K562 treated with DMSO at 1 percent for 24 hours (cell line): ENCODE measurements around the gene HOATZ. TPM values are rescaled to one million over a fixed set of nuclear protein-coding genes. Genes with fewer than 3 reads are reported as not detected.

Experiments
- total RNA-seq: library from RNA; unstranded; fragments of 300-600 nt; gene quantifications from 2 replicates; pipeline ENCODE4 v1.2.3, GENCODE V29; 2022; ENCODE audit warnings: low read depth; ENCODE audit not compliant: insufficient read depth

Gene HOATZ
- not detected in 2 replicates for total RNA-seq

GRCh38 chr11:111514216-111515031 is at the start of gene HOATZ:
Gene HOATZ, plus strand, starts transcription at chr11:111514778. Its CDS starts 7 bp downstream, at chr11:111514785.

GRCh38 chr11:111512296-111513239 is 2.0 kb upstream of the HOATZ start, which contains the start of gene BTG4:
Gene BTG4, minus strand, starts transcription at chr11:111512386. Its CDS starts 13,610 bp downstream, at chr11:111498776.

GRCh38 chr11:111540114-111540936 is 25.7 kb downstream of the HOATZ start, which contains the start of gene LAYN:
Gene LAYN, plus strand, starts transcription at chr11:111540720. Its CDS starts 124 bp downstream, at chr11:111540844.

Other genes starting within 250 kb of the HOATZ start
- gene POU2AF3, start 216.2 kb upstream of the HOATZ start, total RNA-seq, result not detected in 2 replicates
- gene POU2AF1, start 135.5 kb upstream of the HOATZ start, total RNA-seq, result not detected in 2 replicates
- gene BTG4, start 2.4 kb upstream of the HOATZ start, total RNA-seq, result not detected in 2 replicates
- gene LAYN, start 25.9 kb downstream of the HOATZ start, total RNA-seq, result not detected in 2 replicates
- 8.2 and 9.8 TPM in 2 replicates for gene SIK2, start 87.7 kb downstream of the HOATZ start, total RNA-seq